ENCODE measurements around the gene NEK3. TPM values are rescaled to one million over a fixed set of nuclear protein-coding genes. Genes with fewer than 3 reads are reported as not detected.

Gene NEK3
- total RNA-seq, 1 donor from 2014 or later, result 23.6 TPM

DNA sequence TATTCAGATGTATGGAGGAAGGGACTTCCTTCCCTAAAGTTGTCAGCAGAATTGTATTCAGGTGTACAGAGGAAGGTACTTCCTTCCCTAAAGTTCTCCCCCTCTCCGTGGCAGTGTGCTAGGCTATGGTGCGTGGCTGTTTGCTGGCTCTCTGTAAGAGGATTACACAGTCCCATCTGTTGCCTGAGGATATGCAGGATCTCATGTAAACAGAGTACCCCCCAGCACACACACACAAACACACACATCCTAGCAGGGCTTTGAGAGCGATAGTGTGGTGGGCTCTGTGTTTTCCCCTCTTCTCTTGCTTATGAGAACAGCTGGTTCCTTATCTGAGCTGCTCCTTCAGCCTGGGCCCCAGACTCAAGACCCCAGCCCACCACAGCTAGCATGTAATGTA, 40.8 kb downstream of the NEK3 start:
- Mint-ChIP-seq H3K36me3 (ENCODE audit: unreplicated experiment) (no peaks in the 10 kb centered on the region), H3K27ac (ENCODE audit: unreplicated experiment) (no peak overlapping the region), H3K4me3 (ENCODE audit: unreplicated experiment) (no peak overlapping the region), H3K9me3 (ENCODE audit: unreplicated experiment) (no peaks in the 10 kb centered on the region), H3K4me1 (ENCODE audit: unreplicated experiment) (no peaks in the 10 kb centered on the region), H3K27me3 (ENCODE audit: unreplicated experiment) (peaks cover 57% of the 10 kb centered on the region)
- no peak for DNase-seq (ENCODE audit: extremely low spot score, unreplicated experiment)
- TF ChIP-seq, protein P1, sequence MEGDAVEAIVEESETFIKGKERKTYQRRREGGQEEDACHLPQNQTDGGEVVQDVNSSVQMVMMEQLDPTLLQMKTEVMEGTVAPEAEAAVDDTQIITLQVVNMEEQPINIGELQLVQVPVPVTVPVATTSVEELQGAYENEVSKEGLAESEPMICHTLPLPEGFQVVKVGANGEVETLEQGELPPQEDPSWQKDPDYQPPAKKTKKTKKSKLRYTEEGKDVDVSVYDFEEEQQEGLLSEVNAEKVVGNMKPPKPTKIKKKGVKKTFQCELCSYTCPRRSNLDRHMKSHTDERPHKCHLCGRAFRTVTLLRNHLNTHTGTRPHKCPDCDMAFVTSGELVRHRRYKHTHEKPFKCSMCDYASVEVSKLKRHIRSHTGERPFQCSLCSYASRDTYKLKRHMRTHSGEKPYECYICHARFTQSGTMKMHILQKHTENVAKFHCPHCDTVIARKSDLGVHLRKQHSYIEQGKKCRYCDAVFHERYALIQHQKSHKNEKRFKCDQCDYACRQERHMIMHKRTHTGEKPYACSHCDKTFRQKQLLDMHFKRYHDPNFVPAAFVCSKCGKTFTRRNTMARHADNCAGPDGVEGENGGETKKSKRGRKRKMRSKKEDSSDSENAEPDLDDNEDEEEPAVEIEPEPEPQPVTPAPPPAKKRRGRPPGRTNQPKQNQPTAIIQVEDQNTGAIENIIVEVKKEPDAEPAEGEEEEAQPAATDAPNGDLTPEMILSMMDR (IDR thresholded peaks at IDR 0.05), result no peak

DNA sequence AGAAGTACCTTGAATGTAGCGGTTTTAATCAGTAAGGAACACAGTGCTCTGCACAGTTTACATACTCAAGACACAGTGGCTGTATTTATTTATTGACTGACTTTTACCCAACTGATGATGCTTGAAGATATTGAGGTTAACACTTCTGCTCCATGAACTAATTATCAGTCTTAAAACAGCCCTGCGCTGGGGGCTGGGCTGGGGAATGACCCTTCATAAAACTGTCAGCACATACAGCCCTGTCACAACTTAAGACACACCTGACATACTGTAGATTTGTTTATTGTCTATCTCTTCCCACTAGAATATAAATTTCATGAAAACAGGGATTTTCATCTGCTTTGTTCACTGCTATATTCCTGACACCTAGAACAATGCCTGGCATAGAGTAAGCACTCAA, 41.3 kb downstream of the NEK3 start:
- TF ChIP-seq, protein P1 (IDR thresholded peaks at IDR 0.05), result no peak
- no peaks in the 10 kb centered on the region for H3K9me3 Mint-ChIP-seq (ENCODE audit: unreplicated experiment)
- H3K27me3 Mint-ChIP-seq (ENCODE audit: unreplicated experiment), result peaks cover 56% of the 10 kb centered on the region
- no peaks in the 10 kb centered on the region for H3K36me3 Mint-ChIP-seq (ENCODE audit: unreplicated experiment)
- no peak overlapping the region for H3K4me3 Mint-ChIP-seq (ENCODE audit: unreplicated experiment)
- no peaks in the 10 kb centered on the region for H3K4me1 Mint-ChIP-seq (ENCODE audit: unreplicated experiment)
- H3K27ac Mint-ChIP-seq (ENCODE audit: unreplicated experiment), result no peak overlapping the region
- DNase-seq (ENCODE audit: extremely low spot score, unreplicated experiment), result no peak

DNA sequence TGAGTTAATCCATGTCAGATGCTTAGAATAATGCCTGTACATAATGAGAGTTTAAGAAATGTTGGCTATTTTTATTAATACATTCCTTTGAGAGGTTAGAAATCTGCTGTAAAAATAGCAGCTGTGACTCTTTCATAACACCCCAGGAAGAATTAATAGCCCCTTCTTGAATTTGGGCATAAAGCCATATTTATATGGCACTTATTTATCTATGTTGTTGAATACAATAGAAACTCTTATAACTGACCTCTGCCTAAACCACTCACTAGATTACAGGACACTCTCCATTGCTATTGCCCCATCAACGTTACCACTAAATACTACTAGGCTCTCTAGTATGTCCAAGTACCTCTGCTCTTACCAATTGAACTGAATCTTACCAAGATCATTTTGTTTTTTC, 46.8 kb downstream of the NEK3 start:
- no peak for DNase-seq (ENCODE audit: extremely low spot score, unreplicated experiment)
- H3K4me1 Mint-ChIP-seq (ENCODE audit: unreplicated experiment), result no peaks in the 10 kb centered on the region
- H3K4me3 Mint-ChIP-seq (ENCODE audit: unreplicated experiment), result no peak overlapping the region
- no peak overlapping the region for H3K27ac Mint-ChIP-seq (ENCODE audit: unreplicated experiment)
- peaks cover 57% of the 10 kb centered on the region for H3K27me3 Mint-ChIP-seq (ENCODE audit: unreplicated experiment)
- TF ChIP-seq, protein P1 (IDR thresholded peaks at IDR 0.05), result no peak
- no peaks in the 10 kb centered on the region for H3K36me3 Mint-ChIP-seq (ENCODE audit: unreplicated experiment)
- no peaks in the 10 kb centered on the region for H3K9me3 Mint-ChIP-seq (ENCODE audit: unreplicated experiment)

DNA sequence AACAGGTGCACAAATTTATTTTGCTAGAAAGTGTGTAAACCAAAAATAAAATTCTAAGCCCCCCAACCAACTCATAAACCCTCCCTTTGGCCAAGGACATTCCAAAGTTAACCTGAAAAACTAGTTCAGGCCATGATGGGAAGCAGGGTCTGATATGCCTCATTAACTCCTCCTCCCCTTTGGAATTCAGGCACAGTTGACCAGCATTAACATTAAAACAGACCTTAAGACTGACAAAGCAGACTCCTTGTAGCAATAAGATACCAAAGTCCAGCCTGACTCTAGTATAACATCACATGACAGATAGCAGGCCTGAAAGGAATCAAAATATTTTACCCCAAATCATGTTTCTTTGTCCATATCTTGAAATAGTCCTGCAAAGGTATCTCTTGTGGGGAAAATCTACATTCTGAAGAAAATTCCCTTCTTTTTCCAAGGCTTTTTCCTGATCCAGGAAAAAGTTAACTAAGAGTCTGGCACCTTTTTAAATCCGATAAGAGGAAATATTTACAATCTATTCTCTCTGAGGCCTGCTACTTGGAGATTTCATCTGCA, 50.2 kb downstream of the NEK3 start:
- Mint-ChIP-seq H3K27ac (ENCODE audit: unreplicated experiment) (no peak overlapping the region), H3K4me1 (ENCODE audit: unreplicated experiment) (no peaks in the 10 kb centered on the region), H3K4me3 (ENCODE audit: unreplicated experiment) (no peak overlapping the region), H3K36me3 (ENCODE audit: unreplicated experiment) (no peaks in the 10 kb centered on the region), H3K27me3 (ENCODE audit: unreplicated experiment) (peaks cover 50% of the 10 kb centered on the region), H3K9me3 (ENCODE audit: unreplicated experiment) (no peaks in the 10 kb centered on the region)
- TF ChIP-seq, protein P1 (IDR thresholded peaks at IDR 0.05), result no peak
- DNase-seq (ENCODE audit: extremely low spot score, unreplicated experiment), result no peak

DNA sequence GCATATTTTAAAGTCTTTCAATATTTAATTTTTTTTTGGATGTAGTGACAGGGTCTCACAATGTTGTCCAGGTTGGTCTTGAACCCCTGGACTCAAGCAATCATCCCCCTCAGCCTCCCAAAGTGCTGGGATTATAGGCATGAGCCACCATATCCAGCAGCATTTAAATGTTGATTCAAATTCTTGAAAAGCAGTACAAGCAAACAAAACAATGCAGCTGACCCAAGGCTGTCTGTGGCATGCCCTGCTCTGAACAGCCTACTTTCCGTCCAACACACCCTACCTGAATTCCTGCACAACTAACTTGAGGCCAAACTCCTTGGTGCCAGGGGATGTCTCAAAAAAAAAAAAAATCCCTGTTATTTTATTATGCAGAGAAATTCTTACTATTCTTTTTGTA, 53.6 kb downstream of the NEK3 start:
- Mint-ChIP-seq H3K4me3 (ENCODE audit: unreplicated experiment) (no peak overlapping the region), H3K36me3 (ENCODE audit: unreplicated experiment) (no peaks in the 10 kb centered on the region), H3K9me3 (ENCODE audit: unreplicated experiment) (no peaks in the 10 kb centered on the region), H3K27me3 (ENCODE audit: unreplicated experiment) (peaks cover 23% of the 10 kb centered on the region), H3K27ac (ENCODE audit: unreplicated experiment) (no peak overlapping the region), H3K4me1 (ENCODE audit: unreplicated experiment) (no peaks in the 10 kb centered on the region)
- TF ChIP-seq, protein P1 (IDR thresholded peaks at IDR 0.05), result no peak
- no peak for DNase-seq (ENCODE audit: extremely low spot score, unreplicated experiment)
